ENCODE results near the gene CRIM1. TPM values are rescaled to one million over a fixed set of nuclear protein-coding genes. Genes with fewer than 3 reads are reported as not detected.
A peak's percentile ranks its signal among the peaks of the same experiment; 100 is the strongest.

The CRIM1 gene
- total and polyA plus RNA-seq, 7 donors: 3.0 to 148 (median 55.6) TPM

GRCh38 chr2:36384454-36384853 is 28.9 kb downstream of the CRIM1 start:
- H3K4me1 ChIP-seq: peaks cover 0 to 70% (median 42%) of the 10 kb centered on the region in 4 donors

GRCh38 chr2:36385603-36386002 is 30.0 kb downstream of the CRIM1 start:
- Histone ChIP-seq H3K9me3 (no peaks in the 10 kb centered on the region), H3K36me3 (no peaks in the 10 kb centered on the region), H3K27ac (no peak overlapping the region), H3K4me1 (peaks cover 0 to 70% (median 41%) of the 10 kb centered on the region in 4 donors), H3K27me3 (no peaks in the 10 kb centered on the region), H3K4me3 (no peak overlapping the region)
- no peak for TF ChIP-seq CTCF (IDR thresholded peaks at IDR 0.05)
- no peak for TF ChIP-seq POLR2A (IDR thresholded peaks at IDR 0.05)
- TF ChIP-seq EP300 (IDR thresholded peaks at IDR 0.05): no peak
- no peak for TF ChIP-seq POLR2AphosphoS5 (IDR thresholded peaks at IDR 0.05)
- intact Hi-C loops (cut with DNase I): no loop called here
- DNase-seq: no peak
- WGBS, 2 donors: 91 to 94% methylated on average over 3 of the region's 3 CpGs

More at GRCh38 chr2:36384454-36384853, 28.9 kb downstream of the CRIM1 start:
- H3K36me3 ChIP-seq: no peaks in the 10 kb centered on the region
- WGBS, 2 donors: 83 to 89% methylated on average over 2 of the region's 2 CpGs
- peak overlapping the region in 1 of 4 donors; percentile 45 for H3K27ac ChIP-seq
- no peaks in the 10 kb centered on the region for H3K27me3 ChIP-seq
- no peak for DNase-seq
- intact Hi-C loops (cut with DNase I): no loop called here
- no peak overlapping the region for H3K4me3 ChIP-seq
- H3K9me3 ChIP-seq: no peaks in the 10 kb centered on the region
- TF ChIP-seq CTCF (IDR thresholded peaks at IDR 0.05): no peak
- no peak for TF ChIP-seq EP300 (IDR thresholded peaks at IDR 0.05)
- no peak for TF ChIP-seq POLR2AphosphoS5 (IDR thresholded peaks at IDR 0.05)
- no peak for TF ChIP-seq POLR2A (IDR thresholded peaks at IDR 0.05)

GRCh38 chr2:36387258-36387916 is 31.8 kb downstream of the CRIM1 start:
- no peaks in the 10 kb centered on the region for H3K27me3 ChIP-seq
- no peak for TF ChIP-seq POLR2AphosphoS5 (IDR thresholded peaks at IDR 0.05)
- TF ChIP-seq CTCF (IDR thresholded peaks at IDR 0.05): no peak
- TF ChIP-seq POLR2A (IDR thresholded peaks at IDR 0.05): no peak
- no peak for TF ChIP-seq EP300 (IDR thresholded peaks at IDR 0.05)
- DNase-seq: no peak
- no peak overlapping the region for H3K4me3 ChIP-seq
- no peaks in the 10 kb centered on the region for H3K36me3 ChIP-seq
- peak overlapping the region in 2 of 4 donors; percentile 74 for H3K27ac ChIP-seq
- H3K9me3 ChIP-seq: no peaks in the 10 kb centered on the region
- 65 to 66% methylated on average over 2 of the region's 2 CpGs for WGBS, 2 donors
- H3K4me1 ChIP-seq: peaks cover 0 to 52% (median 32%) of the 10 kb centered on the region in 4 donors
- intact Hi-C loops (cut with DNase I): no loop called here

GRCh38 chr2:36388472-36388871 is 32.9 kb downstream of the CRIM1 start:
- intact Hi-C loops (cut with DNase I): loop anchor here (2.0 kb wide), 1 partner anchor 32 kb away; no protein-coding TSS in a partner anchor
- no peak for DNase-seq
- H3K36me3 ChIP-seq: no peaks in the 10 kb centered on the region
- H3K4me3 ChIP-seq: no peak overlapping the region
- no peak for TF ChIP-seq POLR2AphosphoS5 (IDR thresholded peaks at IDR 0.05)
- no peak for TF ChIP-seq POLR2A (IDR thresholded peaks at IDR 0.05)
- no peak for TF ChIP-seq CTCF (IDR thresholded peaks at IDR 0.05)
- no peak for TF ChIP-seq EP300 (IDR thresholded peaks at IDR 0.05)
- WGBS, 2 donors: 87 to 94% methylated on average over 3 of the region's 3 CpGs
- H3K27ac ChIP-seq: peak overlapping the region in 3 of 4 donors; percentile 52 to 74 (median 74)
- H3K4me1 ChIP-seq: peaks cover 0 to 52% (median 37%) of the 10 kb centered on the region in 4 donors
- H3K9me3 ChIP-seq: no peaks in the 10 kb centered on the region
- no peaks in the 10 kb centered on the region for H3K27me3 ChIP-seq
